Superior temporal gyrus (tissue), 1 donor: ENCODE results near the gene KLHDC3.

Source experiments
- DNase-seq: peaks from one replicate; pipeline ENCODE4 v3.0.0-alpha.2; 2016; ENCODE audit errors: extremely low spot score

The KLHDC3 gene, protein sequence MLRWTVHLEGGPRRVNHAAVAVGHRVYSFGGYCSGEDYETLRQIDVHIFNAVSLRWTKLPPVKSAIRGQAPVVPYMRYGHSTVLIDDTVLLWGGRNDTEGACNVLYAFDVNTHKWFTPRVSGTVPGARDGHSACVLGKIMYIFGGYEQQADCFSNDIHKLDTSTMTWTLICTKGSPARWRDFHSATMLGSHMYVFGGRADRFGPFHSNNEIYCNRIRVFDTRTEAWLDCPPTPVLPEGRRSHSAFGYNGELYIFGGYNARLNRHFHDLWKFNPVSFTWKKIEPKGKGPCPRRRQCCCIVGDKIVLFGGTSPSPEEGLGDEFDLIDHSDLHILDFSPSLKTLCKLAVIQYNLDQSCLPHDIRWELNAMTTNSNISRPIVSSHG

DNA sequence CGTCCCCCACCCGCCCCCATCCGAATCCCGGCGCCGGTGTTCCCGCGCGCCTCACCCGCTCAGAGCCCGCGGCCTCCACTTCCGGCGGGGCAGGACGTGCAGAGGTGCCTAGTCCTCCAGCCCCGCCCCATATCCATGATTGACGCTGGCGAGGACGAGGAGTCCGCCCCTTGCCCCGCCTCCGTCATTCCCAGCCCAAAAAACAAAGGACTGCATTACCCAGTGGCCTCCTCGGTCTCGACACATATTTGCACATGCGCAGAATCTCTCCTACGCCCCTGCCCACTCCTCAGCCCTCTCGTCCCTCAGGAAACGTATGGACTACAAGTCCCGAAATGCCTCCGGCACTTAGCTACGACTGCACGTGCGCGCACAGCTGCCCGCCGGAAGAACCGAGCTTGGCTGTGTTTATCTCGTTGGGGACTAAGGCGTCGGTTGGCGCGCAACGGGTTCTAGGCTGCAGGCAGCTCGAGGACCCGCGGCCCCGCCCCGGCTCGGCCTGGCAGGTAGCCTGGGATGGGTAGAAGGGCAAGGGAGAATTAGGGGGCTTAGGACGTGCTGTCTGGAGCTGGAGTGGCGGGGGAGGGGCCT is at the start of gene KLHDC3, which contains the start of gene MEA1:
KLHDC3 (plus strand) TSS at position 407 of the 591 bp plus-strand sequence. CDS start 2,944 bp downstream, outside the sequence.
MEA1 (minus strand) TSS at position 104 of the 591 bp plus-strand sequence. CDS start 133 bp downstream, outside the sequence.
- peak; percentile 100 for DNase-seq

DNA sequence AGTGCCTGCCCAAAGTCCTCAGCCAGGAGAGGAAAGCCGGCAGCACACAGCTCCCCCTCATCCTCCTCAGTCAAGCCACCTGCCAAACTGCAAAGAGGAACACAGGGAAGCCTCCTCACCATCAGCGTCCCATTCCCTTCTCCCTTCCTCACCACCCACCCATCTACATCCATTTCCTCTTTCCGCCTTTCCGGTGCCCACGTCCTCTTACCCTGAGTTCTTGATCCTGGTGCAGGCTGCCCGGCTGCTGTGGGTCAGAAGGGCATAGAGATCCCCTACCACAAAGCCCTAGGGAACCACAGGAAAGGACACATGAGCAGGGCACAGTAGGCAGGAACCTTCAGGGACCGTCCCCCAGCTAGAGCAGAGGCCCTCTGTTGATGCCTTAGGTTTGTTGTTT is 47.5 kb upstream of the KLHDC3 start:
- no peak for DNase-seq

DNA sequence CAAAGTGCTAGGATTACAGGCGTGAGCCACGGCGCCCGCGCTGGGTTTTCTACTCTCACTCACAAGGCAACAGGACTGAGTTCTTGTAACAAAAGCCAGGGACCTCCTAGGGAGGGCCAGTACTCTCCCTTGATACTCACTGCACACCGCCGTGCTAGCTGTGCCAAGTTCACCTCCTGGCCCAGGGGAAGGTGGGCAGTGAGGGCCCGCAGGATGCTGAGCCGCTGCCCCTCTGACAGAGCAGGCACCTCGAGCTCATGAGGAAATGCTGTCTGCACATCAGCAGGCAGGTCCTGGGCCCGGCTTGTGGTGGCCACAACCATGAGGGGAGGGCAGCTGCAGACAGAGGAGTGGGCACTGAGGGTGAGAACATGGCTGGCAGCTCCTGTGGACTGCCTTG is 46.8 kb upstream of the KLHDC3 start:
- no peak for DNase-seq

DNA sequence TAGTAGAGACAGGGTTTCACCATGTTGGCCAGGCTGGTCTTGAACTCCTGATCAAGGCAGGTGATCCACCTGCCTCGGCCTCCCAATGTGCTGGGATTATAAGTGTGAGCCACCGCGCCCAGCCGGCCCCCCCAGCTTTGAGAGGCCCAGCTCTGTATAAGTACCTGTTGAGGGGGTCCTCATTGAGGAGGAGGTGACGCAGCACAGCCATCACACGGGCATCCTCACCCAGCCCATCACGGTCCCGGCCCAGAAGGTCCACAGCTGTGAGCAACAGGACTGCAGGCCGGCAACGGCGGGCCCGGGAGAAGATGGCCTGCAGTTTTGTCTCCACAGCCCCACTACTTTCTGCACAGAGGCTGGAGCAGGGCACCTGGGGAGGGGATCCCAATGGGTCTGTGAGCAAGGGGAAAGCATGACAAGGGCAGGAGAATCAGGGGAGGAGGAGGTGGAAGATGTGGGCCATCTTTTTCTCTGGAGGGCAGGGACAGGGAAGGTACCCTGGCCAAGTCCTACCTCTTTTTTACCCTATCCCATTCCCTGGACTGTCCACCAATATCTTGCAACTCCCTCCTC is 45.8 kb upstream of the KLHDC3 start:
- no peak for DNase-seq

DNA sequence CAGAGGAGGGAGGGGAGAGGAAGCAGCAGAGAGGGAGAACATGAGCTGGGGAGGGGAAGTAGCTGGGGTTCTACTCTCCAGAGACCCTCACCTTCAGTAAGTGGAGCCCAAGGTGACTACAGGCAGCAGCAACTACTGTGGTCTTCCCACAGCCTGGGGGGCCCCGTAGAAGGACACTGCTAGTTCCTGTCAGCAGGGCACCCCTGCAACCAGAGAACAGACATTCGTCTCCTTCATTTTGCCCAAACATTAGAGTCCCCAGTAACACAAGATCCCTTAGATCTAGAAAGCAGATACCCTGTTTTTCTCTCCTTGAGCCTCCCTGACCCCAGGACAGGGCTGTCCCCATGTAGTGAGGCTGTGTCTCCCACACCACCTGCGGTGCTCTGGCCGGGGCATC is 45.3 kb upstream of the KLHDC3 start:
- DNase-seq: no peak

DNA sequence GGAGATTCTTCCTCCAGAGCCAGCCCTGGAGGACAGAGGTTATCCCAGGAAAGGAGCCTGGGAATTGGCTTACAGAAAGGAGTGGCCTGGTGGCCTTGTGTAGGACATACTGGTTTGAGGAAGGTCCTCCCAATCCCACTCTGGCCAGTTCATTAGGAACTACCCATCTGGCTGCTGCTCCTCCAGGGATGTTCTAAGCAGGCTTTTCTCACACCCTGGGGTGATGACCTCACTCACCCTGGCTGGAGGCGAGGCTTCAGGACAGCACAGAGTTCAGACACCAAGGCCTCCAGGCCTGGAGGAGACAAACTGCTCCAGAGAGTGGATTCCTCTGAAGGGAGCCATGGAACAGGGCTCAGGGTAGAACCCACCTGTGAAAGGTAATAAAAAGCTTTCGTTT is 44.6 kb upstream of the KLHDC3 start:
- DNase-seq: no peak

DNA sequence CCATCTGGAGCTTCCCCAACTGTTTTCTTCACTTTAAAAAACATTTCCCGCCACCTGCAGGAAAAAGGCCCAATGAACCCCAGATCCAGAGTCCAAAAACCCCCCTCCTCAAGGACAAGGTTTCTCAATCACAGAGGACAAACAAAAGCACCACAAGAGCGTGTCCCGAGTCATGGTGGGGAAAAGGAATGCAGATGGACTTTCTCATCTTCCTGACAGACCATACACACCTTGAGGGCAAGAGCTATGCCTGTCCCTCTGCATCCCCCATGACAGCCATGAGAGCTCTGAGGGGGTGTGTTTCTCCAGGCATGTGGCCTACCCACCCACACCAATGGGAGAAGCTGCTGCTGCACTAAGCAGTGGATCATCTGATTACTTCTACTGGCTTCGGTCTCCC is 44.1 kb upstream of the KLHDC3 start:
- no peak for DNase-seq

DNA sequence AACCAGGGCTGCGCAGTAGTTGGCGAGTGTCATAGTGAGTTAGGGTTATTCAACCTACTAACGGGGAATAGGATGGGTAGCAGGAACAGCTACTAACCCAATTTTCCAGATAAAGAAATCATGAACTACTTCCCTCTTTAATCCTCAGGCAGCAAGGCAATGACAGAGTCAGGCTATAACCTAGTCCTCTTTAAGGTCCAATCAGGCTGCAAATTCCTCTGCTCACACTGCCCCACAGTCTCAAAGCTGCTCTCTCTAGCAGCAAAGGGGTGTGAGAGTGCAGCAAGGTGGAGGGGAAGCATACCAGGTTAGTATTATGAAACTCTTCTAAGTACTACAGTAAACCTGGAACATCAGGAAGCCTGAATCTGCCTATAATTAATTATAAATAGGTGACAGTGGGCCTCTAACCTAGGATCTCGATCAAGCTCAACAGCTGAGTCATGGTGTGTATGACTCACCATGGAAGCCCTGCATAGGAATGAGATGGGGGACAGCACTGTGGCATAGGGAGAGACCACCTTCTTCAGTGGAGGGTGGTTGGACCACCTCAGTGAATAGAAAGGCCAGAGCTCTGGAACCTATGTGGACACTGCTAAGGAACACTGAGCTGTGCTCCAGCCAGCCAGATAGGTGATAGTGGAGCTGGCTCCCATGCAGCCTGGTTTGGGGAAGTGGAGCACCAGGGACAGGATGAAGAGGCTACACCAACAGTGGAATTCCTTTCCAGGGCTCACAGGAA is 43.0 kb upstream of the KLHDC3 start:
- no peak for DNase-seq

DNA sequence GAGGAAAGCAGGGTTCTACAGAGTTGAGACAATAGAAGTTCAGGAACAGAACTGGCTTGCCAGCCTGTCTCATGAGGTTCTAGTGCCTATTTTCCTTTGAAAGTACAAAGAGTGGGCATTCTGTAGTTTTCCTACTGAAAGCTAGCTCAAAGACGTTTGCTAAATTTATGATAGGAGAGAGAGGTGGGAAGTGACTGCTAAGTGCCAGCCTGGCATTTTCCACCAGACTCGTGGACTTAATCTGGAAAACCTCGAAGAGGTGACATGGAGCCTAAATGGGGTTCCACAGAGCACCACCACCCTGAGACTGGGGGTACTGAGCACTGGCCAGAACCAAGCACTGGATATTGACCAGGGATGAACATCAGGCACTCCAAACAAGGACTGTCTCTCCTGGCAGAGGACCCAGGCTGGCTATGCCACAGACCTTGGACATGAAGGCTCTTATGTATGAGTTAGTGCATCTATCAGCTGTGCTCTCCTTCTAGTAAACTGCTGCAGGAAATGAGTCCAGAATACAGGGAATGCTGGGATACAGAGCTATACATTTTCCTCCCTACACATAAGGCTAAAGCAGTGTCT is 42.2 kb upstream of the KLHDC3 start:
- peak; percentile 59 for DNase-seq

DNA sequence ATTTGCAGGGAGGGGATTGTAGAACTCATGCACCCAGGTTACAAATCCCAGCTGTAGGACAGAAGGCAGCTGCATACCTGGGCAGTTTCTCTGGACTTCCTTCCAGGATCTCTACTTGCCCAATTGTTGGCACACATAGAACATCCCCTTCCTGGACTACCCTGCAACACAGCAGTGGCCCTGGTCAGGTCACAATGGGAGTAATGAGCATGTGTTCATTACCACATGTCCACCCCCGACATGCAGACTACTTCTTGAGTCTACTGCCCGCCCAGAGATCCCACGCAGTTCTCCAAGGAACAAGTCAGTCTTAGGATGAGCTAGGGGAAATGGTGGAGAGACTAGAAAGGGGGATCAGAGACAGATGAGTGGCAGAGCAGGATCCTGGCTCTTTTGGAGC is 40.1 kb upstream of the KLHDC3 start:
- DNase-seq: no peak

DNA sequence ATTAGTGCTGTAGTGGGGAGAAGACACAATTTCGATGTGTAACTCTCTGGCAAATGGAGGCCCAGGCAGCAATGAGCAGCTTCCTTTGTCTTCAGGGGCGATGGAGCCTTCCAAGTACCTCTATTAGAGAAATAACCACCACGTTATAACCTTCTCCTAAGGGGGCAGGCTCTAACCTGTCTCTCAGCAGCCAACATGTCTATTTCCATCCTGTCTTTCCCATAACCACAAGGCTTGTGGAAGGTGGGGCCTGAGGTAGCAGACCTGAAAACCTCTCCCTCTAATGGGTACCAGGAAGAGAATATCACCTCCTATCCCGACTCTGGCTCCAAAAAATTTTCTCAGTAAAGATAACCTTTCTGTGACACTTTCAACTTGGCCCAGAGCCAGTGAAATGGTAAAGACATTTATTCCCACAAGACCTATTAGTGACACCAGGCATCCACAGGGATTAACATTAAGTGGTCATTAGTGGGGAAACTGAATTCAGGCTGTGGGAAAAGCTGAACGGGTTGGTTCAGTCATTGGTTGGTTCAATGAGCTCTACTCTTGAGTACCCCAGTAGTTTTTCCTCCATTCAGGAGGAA is 39.0 kb upstream of the KLHDC3 start:
- DNase-seq: no peak

DNA sequence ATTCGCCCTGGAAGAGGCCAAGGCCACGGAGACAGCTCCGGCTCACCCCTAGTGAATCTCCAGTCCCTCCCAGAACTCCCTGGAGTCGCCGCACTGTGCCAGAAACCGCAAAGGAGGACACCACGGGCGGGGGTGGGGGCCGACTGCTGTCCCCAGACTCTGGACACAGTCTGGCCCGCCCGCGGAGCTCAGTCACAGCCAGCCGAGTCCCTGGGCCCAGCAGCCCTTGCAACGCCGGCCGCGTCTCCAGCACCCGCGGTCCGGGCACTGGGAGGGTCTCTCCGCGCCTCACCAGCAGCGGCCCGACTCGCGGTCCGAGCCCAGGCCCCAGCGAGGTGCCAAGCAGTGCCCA is 35.6 kb upstream of the KLHDC3 start:
- DNase-seq: no peak

DNA sequence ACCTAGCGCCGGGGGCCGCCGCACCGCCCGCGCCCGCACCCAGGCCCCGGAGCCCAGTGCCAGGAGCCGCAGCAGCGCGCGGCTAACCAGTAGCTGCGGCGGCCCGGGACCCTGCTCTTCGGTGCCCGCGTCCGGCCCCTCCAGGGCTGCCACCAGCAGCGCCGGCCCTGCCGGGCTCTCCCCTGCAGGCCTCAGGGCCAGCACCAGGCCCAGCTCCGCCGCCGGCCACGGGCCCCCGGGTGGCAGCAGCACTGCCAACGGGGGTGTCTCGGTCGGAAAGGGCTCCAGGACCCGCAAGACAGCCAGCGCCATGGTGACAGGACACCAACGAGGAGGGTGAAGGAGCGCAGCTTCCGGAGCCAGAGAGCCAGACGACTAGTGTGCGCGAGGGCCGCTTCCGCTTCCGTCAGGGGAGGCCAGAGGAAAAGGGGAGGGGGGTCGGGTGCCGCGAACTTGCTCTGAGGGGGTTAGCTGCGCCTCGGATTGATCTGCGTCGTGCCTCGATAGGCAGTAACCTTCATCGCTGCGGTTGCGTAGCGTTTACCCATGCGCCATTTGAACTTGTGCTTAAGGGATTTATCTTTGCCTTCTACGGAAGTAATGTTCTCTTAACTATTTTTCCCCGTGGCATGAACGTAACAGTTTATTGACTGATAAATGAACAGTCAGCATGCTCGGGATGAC is 35.1 kb upstream of the KLHDC3 start, which contains the start of gene PEX6:
PEX6 (minus strand) TSS at position 343 of the 684 bp plus-strand sequence; CDS start at position 312, 31 bp downstream.
- peak; percentile 91 for DNase-seq

DNA sequence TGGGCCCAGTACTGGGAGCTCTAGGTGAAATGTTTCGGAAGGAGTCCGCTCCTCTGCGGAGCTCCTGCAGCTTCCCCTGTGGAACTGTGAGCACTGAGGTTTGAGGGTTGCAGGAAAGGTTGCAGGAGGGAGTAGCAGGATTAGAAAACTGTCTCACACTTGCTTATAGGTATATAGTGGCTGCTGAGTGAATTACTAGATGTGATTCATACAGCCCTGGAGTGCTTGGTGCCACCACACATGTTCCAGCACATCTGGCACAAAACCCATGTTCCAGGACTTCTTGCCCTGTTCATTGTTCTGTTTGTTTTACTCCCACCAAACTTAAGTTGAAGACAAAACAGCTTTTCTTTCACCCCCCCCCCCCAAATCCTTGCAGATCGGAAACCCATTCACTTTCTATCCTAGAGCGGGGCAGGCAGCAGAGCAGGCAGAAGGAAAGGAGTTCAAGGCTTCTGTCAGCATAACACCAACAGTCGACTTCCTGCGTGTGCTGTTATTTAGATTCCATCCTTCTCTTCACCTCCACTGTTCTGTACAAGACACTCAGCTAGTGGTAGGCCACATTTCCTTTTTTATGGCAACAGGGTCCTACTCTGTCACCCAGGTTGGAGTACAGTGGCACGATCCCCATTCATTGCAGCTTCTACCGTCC is 34.4 kb upstream of the KLHDC3 start:
- DNase-seq: no peak

DNA sequence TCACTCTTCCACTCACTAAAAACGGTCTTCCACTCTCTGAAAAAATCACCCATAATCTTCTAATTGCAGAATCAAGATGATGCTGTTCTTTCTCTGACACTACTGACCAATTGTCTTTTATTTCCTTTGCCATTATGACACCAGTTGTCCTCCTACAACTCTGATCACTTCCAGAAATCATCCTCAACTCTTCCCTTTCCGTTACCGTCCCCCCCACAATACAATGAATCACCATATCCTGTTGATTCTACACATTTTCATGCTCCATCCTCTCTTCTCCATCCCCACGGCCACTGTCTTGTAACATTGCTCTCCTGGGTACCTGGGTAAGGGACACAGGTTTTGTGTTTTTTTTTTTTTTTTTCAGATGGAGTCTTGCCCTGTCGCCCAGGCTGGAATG is 32.2 kb upstream of the KLHDC3 start:
- no peak for DNase-seq

DNA sequence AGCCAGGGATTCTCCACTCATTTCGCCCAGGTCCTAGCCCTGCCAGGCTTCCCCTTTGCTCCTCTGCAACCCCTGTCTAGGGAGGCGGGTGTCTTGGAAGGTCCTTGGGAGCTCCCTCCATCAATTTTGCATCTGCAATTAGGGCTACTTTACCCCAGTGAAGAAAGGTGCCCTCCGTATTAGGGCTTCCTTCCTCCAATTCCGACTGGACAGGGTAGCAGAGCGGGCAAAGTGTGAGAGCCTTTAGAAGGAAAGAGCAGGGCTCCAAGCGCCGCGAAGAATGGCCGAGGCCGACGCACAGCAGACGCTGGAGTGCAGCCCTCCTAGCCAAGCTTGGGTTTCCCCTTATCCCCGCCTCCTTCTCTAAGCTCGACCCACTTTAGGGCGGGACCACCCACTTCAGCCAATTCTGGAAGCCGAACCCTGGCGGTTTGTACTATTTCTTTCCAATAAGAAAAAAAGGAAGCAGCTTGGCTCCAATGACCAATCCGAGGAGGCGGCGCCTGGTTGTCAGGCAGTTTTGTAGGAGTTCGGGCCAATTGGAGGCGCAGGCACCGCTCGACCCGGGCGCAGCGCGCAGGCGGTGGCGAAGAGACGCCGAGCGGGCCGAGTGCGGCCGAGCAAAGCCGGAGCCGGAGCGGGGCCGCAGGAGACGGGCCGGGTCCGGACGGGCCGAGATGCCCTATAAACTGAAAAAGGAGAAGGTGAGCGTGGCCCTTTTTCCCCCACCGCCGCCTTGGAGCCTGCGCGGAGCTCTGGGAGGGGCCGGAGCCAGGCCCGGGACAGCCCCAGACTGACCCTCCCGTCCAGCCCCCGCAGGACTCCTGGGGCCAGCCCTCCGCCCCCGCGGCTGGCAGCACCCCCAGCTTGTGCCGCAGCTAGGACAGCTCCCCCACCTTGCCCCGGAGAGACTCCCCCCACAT is 29.8 kb upstream of the KLHDC3 start, which contains the start of gene PPP2R5D:
PPP2R5D (plus strand) TSS at position 570 of the 923 bp plus-strand sequence; CDS start at position 678, 108 bp downstream.
- DNase-seq: peak; percentile 100

DNA sequence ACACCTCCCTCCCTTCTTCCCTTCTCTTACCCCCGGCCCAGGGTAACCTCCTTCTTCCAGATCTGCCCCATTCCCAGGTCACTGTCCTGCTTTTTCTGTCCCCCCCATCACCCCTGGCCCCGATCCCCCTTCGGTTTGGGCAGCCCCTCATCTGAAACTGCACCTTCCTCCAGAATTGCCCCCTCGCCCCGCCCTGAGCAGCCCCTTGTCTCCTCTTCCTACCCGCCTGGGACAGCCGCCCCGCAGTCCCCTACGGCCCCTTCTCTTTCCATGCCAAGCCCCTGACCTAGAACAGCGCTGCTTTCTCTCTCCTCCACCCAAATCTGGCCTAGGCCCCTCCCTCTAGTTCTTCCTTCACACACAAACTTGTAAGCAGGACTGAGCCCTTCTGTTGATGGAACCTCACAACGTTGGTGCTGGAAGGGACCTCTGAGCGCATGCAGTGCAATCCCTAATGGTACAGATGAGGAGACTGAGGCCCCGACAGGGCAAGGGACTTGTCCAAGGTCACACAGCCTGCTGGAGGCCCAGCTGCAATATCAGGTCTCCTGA is 29.0 kb upstream of the KLHDC3 start:
- no peak for DNase-seq

DNA sequence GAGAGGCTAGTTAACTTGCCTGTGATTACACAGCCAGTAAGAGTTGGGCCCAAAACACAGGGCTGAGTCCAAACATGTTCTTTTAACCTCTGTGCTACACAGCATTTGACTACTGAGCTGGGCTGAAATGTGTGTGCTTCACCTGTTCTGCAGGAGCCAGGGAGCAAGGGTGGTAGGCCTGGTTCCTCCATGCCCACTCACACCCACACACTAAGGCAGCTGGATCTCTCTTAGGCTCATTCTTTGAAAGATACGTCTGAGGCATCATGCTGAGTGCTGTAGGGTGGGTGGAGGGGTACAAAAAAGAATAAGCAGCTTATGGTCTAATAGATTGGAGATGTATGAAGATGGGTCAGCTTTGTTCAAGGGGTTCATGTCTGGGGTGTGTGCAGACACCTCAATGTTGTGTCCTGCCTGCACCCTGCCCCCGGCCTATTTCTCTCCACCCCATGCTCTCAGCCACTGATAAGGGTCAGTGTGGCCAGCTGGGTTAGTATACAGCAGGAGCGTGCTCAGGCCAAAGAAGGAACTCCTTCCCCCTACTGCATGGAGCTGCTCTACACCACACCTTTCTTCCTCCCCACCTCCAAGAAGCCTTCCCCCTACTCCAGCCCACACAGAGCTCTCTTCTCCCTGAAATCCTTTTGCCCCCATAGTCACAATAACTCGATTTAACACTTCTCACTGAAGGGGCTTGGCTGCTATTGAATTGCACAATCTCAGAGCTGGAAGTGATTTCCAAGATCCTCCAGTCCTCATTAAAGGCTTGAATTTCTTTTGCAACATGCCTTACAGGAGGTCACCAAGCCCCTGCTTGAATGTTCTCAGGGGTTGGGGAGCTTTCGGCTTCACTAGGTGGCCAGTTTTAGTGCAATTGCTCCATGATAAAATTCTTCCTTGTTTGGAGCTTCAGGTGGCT is 26.3 kb upstream of the KLHDC3 start:
- no peak for DNase-seq
